Fibroblast of pulmonary artery (primary cell): ENCODE measurements around the gene ADGRG3.

ENCODE experiments used
- DNase-seq: peaks from one replicate; pipeline ENCODE4 v3.0.0-alpha.2; 2010; ENCODE audit warnings: low read depth
- H3K4me3 ChIP-seq: replicated peaks from 2 replicates; pipeline ENCODE4 v1.5.1; 2011; ENCODE audit warnings: low read depth, mild to moderate bottlenecking, control low read depth, low read length, moderate library complexity
- CTCF ChIP-seq: IDR thresholded peaks from 2 replicates; pipeline ENCODE4 v1.5.1; 2011; ENCODE audit warnings: mild to moderate bottlenecking, control low read depth, low read length, inconsistent platforms; ENCODE audit errors: missing control alignments

Gene ADGRG3

GRCh38 chr16:57713596-57713995, 45.5 kb downstream of the ADGRG3 start:
- H3K4me3 ChIP-seq: no peak overlapping the region
- no peak for DNase-seq
- no peak for TF ChIP-seq CTCF

DNA sequence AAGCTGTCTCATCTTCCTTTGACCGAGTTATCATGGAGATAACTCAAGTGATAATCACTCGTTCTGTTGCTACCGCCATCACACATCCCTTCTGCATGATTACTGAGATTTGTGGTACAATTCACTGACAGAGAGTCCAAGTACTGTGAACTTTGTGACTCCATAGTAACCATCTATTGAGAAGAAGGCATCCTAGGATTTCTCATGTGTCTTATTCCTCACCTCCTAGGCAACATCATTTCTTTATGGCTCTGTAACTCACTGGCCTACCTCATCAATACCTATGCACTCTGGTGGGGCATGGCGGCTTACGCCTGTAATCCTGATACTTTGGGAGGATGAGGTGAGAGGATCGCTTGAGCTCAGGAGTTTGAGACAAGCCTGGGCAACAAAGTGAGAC, 45.9 kb downstream of the ADGRG3 start:
- no peak for DNase-seq
- TF ChIP-seq CTCF: no peak
- no peak overlapping the region for H3K4me3 ChIP-seq

- DNase-seq: peak; percentile 75
- TF ChIP-seq CTCF: peak; percentile 83
Measured at GRCh38 chr16:57720142-57720575, 52.1 kb downstream of the ADGRG3 start.

DNA sequence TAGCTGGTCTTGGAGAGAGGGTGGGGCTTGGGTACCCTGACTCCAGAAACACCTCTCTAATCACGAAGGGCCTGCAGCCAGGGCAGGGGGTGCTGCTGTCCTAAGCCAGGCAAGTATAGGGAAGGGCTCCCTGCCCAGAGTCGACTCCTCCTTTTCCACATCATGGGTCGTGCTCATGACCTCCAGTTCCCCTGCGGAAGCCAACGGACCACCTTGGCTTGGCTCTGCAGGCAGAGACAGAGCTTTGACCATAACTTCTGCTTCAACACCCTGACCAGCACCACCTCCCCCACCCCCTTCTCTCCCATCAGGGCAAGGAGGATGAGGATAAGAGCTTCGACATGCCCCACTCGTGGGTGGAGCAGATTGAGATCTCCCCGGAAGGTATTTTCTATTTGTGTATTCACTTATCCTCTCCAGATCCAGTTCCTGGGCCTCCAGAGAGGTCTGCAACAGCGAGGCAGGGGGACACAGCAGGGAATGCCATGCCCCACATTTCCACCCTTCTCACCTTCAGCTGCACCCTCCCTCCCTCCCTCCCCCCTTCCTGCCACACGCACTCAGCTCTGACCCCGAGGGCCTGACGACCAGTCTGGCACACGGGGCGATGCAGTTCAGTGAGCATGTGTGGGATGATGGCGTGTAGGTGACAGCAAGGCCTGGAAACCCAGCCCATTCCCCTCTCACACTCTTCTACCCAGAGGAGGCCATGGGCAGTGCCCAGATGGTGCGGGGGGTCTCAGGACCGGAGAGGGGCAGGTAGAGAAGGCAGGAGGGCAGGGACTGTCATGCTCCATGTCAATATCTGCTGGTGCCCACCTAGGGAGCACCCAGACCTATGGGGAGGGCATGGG, 53.5 kb downstream of the ADGRG3 start:
- TF ChIP-seq CTCF: no peak
- DNase-seq: no peak
- no peak overlapping the region for H3K4me3 ChIP-seq

More at GRCh38 chr16:57720142-57720575, 52.1 kb downstream of the ADGRG3 start:
- H3K4me3 ChIP-seq: no peak overlapping the region

DNA sequence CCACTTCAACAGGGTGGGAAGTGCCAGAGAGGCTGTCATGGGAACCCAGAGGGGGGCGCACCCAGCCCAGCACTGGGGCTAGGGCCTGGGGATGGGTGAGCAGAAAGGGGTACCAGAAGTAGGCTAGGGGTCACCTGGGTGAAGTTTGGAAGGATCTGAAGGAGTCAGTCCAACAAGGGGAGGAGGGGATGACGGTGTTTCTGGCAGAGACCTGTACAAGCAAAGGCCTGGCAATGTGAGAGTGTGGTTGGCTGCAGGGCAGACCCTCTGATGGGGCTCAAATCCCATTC, 54.0 kb downstream of the ADGRG3 start:
- no peak for DNase-seq
- no peak for TF ChIP-seq CTCF
- no peak overlapping the region for H3K4me3 ChIP-seq

DNA sequence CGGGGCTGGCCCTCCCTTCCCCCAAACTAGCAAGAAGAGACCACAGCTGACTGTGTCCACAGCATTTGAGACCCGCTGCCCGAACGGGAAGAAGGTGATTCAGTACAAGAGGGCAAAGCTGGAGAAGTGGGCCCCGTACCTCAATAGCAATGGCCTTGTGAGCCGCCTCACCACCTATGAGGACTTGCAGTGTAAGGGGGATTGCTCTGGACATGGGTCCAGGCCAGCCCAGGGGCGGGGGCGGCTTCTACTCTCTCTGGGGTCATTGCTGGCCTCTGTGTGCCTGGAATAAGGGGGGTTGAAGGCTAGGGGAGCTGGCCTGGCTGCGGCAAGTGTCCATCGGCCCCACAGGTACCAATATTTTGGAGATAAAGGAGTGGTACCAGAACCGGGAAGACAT, 54.5 kb downstream of the ADGRG3 start:
- no peak overlapping the region for H3K4me3 ChIP-seq
- TF ChIP-seq CTCF: no peak
- no peak for DNase-seq

DNA sequence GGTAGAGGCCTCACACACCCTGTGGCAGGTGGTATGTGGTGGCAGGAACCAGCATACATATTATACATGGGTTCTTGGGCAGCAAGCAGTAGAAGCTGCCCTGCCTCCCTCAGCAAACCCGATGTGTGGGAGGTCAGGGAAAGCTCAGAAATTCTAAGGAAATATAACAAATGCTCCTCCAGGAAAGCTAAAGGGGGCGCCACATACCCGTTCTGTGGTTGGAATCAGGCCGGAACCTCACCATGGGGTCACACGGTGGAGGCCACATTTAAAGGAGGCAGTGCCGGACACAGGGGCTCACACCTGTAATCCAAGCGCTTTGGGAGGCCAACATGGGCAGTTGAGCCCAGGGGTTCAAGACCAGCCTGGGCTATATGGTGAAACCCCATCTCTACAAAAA, 55.1 kb downstream of the ADGRG3 start:
- TF ChIP-seq CTCF: peak; percentile 33
- no peak overlapping the region for H3K4me3 ChIP-seq
- DNase-seq: peak; percentile 25
